Epithelial cell of proximal tubule (primary cell): ENCODE measurements around the gene SULT1C3. TPM values are rescaled to one million over a fixed set of nuclear protein-coding genes. Genes with fewer than 3 reads are reported as not detected.

ENCODE experiments used
- DNase-seq: peaks from one replicate; pipeline ENCODE4 v3.0.0-alpha.2; 2011; ENCODE audit warnings: low read depth
- H3K4me3 ChIP-seq: 2 replicates; pipeline ENCODE4 v1.5.1; 2011; ENCODE audit warnings: low read depth, mild to moderate bottlenecking, low read length
- CTCF ChIP-seq: conservative IDR thresholded peaks from 2 replicates; pipeline ENCODE4 v1.5.1; 2012; ENCODE audit warnings: low read depth, mild to moderate bottlenecking, low read length
- total RNA-seq: library from RNA; depleted of rRNA; stranded (reverse); fragments of >200 nt; gene quantifications from 2 replicates; pipeline ENCODE4 v1.2.3, GENCODE V29; 2015

SULT1C3 gene
- total RNA-seq, 1 donor from 2014 or later = not detected

DNA sequence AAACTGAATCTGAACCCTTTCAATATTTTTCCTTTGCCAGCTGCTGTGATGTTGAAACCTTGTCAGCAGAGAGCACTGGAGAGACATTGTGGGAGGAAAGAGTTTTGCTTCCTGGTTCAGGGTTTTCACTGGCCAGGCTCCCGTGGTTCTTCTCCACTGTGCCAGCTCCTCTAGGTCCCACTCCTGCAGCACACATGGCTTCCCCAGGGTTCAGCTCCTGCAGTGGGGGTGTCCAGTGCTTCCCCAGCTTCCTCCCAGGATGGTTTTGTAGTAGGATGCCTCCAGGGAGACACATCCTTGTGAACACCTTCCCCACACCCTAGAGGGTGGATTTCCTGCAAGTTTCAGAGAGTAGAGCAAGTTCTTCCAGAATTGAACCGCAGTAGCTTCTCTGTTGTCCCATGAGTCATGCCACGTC lies 24.0 kb upstream of the SULT1C3 start:
- no peak overlapping the region for H3K4me3 ChIP-seq
- peak; percentile 79 for TF ChIP-seq CTCF
- peak; percentile 12 for DNase-seq

- no peak for TF ChIP-seq CTCF
- DNase-seq = no peak
Observed at GRCh38 chr2:108217211-108217610, 22.6 kb upstream of the SULT1C3 start.

DNA sequence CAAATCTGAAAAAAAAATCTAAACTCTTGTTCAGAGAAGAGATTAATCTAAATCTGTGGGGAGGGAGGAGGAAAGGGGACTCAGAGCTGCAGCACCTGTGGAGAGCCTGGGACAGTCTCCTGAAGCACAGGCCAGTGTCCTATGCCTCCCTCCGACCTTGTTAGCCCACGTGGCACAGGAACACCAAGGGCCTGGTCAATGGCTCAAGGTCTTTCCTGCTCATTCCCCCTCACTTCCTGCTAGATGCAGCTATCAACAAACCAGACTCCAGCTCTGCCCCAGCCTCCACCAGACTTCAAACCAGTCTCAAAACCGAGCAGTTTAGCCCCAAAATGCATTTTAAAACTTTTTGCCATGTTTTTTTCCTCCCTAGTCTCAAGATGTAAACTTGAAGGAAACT lies 20.1 kb upstream of the SULT1C3 start:
- H3K4me3 ChIP-seq = no peak overlapping the region
- no peak for DNase-seq
- TF ChIP-seq CTCF = no peak

More at GRCh38 chr2:108217211-108217610, 22.6 kb upstream of the SULT1C3 start:
- no peak overlapping the region for H3K4me3 ChIP-seq

- no peak overlapping the region for H3K4me3 ChIP-seq
- no peak for TF ChIP-seq CTCF
- DNase-seq = no peak
Observed at GRCh38 chr2:108220191-108220590, 19.6 kb upstream of the SULT1C3 start.

- DNase-seq = no peak
- TF ChIP-seq CTCF = no peak
- no peak overlapping the region for H3K4me3 ChIP-seq
Observed at GRCh38 chr2:108220942-108221541, 18.7 kb upstream of the SULT1C3 start.

DNA sequence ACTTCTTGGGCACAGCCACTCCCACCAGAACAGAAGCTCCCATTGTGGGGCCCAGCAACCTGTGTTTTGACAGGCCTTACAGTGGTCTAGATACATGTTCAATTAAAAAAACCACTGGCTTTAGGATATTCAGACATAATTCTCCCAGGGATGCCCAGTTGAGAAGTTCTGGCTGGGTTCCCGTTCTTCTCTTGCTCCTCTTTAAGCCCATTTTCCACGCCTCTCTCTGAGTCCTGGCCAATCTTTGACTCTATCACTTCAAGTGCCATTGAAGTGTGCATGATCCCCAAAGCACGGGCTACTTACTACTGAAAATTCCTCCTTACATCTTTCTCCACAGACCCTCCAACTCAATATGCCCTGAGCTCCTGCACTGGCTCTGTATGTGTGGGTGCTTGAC lies 17.5 kb upstream of the SULT1C3 start:
- no peak for TF ChIP-seq CTCF
- H3K4me3 ChIP-seq = no peak overlapping the region
- no peak for DNase-seq

DNA sequence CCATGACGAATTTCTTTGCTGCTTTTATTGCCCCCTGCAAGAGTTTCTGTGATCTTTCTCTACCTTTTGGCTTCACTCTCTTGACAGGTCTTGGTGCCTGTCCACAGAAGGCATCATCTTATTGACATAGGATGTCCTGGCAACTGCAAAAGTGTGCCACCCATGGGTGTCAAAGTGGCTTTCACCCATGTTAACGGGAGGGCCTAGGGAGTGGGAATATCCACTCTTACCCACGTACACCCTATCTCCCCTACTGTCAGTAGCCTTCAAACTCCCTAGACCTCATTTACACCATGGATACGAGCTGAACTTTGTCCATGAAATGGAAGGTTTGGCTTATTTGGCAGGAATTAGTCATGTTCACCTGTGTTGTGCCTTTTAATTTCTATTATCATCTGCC lies 16.2 kb upstream of the SULT1C3 start:
- DNase-seq = no peak
- no peak overlapping the region for H3K4me3 ChIP-seq
- no peak for TF ChIP-seq CTCF
